ENCODE measurements around the gene PPP1R8. TPM values are rescaled to one million over a fixed set of nuclear protein-coding genes. Genes with fewer than 3 reads are reported as not detected.

The PPP1R8 gene
- total RNA-seq, 1 donor from 2014 or later: 35.3 TPM

DNA sequence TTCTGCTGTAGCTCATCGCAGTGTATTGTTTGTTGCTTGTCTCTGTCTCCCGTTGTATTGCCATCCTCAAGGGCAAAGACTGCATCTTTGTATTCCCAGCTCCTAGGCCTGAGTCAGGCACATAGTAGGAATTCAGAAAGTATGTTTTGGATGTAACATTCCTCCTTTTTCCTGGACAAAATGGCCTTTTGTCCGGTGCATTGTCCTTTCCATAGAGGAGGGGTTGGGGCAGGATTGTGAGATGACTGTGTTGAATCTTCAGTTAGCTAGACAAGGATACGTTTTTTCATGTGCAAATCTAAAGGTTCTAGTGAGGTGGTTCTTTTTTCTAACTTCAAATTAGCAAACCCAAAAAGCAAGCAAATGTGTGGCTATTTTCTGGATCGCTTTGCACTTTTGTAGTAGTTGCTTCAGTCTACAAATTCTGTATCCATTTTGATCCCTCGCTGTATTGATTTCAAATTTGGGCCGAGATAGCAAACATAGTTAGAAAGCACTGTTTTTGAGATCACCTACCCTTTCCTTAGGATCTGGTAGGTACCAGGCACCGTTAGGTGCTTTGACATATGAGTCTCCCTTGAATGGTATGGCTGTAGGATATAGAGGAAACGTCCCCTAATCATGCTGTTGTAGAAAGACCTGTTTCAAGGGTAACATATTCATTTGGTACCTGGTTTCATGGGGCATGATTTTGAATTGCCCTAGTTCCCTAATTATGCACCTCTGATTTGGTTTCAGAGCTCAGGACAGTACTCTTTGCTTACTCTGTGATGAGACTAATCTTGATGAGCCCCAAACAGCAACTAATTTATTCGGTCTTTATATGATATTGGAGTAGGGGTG, 1.2 kb downstream of the PPP1R8 start:
- DNase-seq (ENCODE audit: low spot score): no peak

DNA sequence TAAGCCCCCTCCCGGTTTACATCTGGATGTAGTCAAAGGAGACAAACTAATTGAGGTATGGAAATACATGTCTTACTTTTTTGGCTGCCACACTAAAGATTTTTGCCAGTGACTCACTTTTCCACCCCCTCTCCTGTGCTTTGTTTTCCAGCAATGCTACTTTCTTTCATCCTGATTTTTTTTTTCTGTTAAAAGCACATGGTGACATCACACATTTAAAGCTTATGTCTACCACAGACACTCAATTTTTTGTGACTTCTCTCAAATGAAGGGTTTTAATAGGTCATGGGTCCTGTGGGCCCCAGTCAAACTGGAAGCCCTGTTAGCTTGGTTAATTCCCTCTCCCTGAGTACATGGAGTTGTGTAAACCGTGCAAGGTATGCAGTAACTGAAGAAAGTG, 2.2 kb downstream of the PPP1R8 start:
- no peak for DNase-seq (ENCODE audit: low spot score)

DNA sequence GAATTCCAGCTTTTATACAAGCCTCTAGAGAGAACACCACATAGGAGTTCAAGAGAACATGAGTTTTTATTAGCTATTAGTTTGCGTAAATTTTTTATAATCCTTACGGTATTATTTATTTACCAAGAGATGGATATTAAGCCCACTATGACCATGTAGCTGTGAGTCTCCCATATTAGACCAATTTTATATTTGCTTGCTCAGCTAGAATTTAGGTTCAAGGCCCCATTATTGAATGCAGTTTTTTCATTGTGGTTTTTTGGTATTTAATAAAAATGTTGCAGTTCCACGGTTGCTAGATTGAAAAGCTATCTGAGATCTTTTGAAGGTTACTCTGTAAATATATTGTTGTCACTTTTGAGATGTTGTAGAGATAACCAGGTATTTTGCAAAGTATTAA, 2.9 kb downstream of the PPP1R8 start:
- no peak for DNase-seq (ENCODE audit: low spot score)

DNA sequence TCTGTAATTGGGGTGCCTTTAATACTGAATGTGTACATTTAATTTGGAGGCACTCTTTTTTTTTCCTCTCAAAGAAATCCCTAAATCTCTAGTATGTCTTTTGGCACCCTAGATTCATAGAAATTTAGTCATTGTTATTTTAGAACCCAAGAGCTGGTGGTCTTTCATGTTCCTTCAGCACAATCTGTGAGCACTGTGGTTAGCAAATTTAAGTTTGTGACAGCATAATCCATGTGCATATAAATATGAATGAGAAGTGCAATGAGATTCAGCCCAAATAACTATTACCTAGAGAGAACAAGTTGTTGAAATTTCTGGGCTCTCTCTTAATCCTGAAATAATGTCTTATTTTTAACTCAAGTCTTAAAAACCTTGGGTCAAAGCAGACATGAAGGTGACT, 4.5 kb downstream of the PPP1R8 start:
- no peak for DNase-seq (ENCODE audit: low spot score)

DNA sequence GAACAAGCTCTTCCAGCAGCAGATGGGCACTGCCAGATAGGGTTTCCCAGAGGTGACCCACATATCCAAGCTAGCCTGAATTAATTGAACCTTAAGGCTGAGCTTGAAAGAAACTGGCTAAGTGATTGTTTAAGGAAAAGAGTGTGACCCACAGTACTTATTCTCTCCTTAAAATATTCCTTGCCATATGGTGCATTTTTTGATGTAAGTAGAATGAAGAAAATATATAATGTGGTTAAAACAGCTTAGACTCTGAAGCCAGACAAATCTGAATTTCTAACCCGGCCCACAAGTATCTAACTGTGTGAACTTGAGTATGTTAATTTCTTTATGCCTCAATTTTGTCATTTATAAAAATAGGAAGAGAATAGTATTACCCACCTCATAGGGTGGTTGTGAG, 4.9 kb downstream of the PPP1R8 start:
- no peak for DNase-seq (ENCODE audit: low spot score)

DNA sequence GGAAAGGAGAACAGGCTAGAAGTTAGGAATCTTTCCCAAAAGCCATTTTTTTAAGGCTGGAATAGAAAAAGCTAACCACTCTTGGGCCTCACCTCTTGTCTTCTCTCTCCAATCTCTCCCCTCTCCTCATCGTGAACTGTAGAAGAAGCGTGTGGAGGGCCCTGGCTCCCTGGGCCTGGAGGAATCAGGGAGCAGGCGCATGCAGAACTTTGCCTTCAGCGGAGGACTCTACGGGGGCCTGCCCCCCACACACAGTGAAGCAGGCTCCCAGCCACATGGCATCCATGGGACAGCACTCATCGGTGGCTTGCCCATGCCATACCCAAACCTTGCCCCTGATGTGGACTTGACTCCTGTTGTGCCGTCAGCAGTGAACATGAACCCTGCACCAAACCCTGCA, 19.4 kb downstream of the PPP1R8 start:
- DNase-seq (ENCODE audit: low spot score): peak; percentile 59

DNA sequence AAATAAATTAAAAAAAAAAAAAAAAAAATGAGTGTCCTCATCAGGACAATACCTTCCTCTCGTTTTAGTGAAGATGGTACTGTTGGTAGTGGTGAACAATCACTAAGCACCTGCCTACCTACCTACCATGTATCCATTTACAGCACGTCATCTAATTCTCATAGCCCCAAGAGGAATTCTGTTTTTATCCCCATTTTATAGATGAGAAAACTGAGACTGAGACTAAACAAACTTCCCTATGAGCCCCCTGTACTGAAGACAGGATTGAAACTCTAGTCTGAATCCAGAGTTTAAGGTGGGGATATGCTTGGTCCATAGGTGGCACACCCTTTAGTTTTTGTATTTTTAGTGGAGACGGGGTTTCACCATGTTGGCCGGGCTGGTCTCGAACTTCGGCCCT, 24.5 kb downstream of the PPP1R8 start:
- DNase-seq (ENCODE audit: low spot score): no peak

DNA sequence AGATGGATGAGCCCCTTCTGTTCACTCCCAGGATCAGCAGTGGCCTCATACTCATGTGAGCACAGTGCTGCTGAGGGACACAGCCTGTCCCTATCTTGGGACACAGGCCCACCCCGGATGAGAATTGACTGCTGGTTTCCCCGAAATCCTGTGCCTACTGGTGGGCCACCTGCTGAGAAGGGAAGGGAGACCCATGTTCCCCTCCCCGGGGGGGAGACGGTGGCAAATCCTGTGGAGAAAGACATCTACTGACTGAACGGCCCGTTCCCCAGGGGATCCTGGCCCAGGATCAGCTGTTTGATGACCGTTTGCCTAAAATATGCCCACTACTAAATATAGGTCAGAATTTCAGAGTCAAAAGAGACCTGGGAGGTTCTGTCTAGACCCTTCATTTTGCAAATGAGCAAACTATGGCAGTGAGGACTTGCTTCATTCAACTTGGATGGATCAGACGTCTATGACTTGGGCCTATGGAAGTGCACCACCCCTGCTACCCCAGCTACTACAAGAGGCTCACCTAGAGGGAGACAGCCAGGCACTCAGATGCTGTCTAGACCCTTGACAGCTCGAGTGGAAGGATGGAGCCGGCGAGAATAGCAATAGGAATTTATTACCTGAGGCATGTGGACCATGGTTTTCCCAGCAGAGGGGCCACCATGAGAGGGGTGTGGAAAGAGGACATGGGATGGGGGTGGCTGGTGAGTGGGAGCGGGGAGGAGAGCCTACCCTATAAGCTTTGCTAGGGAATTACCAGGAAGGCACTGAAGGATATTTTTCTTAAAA, 26.2 kb downstream of the PPP1R8 start:
- peak; percentile 78 for DNase-seq (ENCODE audit: low spot score)

DNA sequence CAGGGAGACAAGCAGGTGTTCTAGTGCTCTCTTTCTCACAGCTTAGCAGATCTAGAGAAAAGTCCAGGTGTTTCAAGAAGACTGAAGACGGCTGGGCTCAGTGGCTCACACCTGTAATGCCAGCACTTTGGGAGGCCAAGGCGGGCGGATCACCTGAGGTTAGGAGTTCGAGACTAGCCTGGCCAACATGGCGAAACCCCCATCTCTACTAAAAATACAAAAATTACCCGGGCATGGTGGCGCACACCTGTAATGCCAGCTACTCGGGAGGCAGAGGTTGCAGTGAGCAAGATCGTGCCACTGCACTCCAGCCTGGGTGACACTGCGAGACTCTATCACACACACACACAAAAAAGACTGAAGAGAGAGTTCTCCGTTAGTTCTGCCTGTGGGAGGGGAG, 27.0 kb downstream of the PPP1R8 start:
- DNase-seq (ENCODE audit: low spot score): peak; percentile 57

DNA sequence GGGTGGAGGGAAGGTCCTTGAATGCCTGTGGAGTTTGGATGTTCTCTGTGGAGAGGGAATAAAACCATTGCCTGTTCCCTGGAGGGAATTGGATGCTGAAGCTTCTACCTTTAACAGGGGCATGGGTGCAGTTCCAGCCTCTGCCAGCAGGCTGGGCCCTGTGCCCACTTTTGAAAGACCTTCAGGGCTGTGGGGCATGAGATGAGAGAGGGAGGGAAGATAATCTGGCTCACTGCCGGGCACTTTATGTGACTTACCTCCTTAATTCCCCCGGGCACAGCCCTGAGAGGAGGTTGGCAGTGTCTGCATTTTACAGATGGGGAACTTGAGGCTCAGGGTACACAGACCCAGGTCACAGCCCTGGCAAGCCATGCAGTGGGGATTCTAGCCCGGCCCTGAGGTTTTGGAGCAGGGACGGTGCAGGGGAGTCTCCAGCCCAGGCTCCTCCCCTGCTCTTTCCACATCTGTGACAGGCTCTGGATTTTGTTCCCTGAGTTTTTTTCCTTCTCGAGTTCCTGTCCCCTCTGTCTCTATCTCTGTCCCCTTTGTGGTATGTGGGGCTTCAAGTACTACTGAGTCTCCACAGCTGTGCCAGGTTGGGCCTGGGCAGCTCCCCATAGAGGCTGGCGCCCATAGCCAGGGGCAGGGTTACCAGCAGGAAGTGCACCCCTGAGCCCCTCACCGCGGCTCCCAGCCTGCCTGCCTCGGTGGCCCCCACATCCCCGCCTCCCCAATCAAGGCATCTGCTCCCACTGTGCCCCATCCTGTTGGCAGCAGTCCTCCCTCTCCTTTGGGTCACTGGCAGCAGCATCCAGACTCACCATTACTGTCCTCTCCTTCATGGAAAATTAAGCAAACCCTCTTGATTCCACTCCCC, 27.7 kb downstream of the PPP1R8 start:
- DNase-seq (ENCODE audit: low spot score): peak; percentile 93

DNA sequence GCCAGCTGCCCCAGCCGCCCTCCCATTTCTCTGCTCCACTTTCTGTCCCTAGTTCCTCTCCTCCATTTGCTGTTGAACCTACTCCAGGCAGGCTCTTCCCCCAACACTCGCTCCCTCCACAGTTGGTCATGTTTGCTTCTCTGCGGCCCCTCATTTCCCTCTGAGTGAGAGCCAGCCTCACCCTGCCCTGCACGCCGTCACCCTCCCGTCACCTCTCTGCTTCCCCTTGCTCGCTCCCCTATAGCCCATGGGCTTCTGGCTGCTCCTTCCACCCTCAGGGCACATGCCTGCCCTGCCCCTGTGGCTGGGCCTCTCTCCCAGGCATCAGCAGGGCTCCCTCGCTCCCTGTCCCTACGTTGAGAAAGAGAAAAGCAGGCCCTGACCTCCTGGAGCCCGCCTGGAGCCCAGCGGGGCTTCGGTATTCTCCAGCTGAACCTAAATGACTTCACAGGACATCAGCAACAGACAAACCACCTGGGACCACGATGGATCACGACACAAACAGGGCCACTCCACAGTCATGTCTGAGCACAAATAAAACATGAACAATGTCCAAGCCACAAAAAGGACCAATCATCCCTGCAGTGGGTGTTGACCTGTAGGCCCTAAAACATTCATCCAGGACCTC, 28.5 kb downstream of the PPP1R8 start:
- no peak for DNase-seq (ENCODE audit: low spot score)

DNA sequence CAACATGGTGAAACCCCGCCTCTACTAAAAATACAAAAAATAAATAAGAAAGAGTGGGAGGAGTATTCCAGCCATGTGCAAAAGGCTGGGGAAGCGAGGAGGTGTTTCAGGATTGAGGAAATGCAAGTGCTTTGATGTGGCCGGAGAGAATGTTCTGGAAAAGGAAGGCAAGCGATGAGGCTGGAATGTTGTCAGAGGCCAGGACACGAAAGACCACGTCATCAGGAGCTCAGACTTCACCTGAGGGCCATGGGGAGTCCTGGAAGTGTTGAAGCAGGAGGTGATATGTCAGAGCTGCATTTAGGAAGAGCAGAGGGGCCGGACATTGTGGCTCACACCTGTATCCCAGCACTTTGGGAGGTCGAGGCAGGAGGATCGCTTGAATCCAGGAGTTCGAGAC, 30.9 kb downstream of the PPP1R8 start:
- no peak for DNase-seq (ENCODE audit: low spot score)

DNA sequence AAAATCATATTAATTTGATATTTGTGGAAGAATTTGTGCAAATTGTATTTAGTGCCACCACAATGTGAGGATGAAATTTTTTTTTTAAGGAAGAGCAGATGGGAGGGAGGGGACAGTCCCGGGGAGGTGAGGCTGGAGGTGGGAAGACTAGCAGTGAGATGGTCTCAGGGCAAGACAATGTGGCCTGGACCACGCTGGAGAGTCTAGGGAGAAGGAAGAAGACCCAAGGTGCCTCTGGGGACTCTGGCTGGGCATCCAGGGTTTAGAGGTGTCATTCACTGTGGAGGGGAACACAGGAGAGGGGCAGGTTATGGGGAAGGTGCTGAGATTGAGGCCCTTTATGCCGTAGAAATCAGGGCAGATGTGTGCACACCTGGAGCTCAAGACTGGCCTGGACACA, 31.4 kb downstream of the PPP1R8 start:
- no peak for DNase-seq (ENCODE audit: low spot score)

DNA sequence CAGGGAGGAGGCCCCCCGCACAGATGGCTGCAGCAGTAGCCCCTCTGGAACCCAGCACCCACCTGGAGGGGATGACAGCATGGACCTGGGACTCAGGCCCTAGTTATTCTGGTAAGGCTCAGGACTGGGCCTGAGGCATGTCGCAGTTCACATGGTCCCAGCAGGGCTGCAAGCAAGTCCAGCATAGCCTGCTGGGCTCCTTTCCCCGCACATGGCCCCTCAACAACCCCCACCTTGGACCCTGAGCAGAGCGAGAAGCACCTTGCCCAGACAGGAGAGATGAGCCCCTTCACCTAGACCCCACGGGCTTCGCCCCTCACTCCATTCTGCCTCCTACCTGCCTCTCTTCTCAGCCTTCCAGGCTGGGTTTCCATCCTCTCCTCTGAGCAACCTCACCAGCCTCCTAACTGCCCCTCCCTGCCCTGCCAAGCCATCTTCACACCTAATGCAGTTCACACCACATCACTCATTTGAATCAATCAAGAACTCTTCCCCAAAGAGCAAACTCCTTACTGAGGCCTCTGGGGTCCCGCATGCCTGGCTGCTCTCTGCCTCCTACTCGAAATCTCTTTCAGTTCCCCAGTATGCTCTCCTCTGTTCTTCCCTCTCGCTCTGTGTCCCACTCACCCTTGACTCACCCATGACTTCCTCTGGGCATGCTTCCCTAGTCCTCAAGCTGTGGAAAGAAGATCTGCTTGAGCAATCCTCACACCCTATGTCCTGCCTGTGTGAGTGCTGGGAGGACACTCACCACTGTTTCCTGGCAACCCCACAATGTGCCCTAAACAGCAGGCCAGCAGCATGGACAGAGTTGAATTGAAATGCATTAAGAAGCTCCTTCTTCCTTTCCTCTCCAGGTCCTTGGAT, 32.3 kb downstream of the PPP1R8 start:
- no peak for DNase-seq (ENCODE audit: low spot score)

DNA sequence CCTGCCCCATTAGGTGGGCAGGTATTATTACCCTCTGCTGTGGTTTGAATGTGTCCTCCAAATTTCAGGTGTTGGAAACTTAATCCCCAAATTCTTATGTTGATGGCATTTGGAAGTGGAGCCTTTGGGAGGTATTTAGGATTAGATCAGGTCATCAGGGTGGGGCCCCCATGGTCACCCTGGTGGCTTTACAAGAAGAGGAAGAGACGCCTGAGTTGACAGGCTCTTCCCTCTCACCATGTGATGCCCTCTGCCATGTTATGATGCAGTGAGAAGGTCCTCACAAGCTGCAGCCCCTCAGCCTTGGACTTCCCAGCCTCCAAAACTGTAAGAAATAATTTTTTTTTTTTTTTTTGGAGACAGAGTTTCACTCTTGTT, 32.9 kb downstream of the PPP1R8 start:
- no peak for DNase-seq (ENCODE audit: low spot score)

DNA sequence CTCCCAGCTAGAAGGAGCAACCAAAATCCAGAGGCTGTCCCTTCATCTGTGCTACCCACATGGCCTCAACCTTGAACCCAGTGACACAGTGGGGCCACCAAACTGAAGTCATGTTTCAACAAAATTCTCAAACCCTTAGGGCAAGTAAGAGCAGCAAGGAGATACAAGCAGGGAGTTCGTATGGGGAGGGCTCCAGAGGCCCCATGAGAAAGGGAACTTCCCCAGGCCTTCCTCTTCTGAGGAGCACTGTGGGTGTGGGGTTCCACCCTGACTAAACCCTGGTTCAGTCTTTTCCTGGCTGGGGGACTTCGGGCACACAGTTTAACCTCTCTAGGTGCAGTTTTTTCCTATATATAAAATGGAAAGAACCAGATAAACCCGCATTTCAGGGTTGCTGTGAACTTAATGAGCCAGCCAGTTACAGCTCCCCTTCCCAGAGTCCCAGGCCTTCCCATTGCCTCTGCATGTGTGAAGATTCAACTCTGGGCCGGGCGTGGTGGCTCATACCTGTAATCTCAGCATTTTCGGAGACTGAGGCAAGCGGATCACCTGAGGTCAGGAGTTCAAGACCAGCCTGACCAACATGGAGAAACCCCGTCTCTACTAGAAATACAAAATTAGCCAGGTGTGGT, 33.8 kb downstream of the PPP1R8 start:
- DNase-seq (ENCODE audit: low spot score): no peak

DNA sequence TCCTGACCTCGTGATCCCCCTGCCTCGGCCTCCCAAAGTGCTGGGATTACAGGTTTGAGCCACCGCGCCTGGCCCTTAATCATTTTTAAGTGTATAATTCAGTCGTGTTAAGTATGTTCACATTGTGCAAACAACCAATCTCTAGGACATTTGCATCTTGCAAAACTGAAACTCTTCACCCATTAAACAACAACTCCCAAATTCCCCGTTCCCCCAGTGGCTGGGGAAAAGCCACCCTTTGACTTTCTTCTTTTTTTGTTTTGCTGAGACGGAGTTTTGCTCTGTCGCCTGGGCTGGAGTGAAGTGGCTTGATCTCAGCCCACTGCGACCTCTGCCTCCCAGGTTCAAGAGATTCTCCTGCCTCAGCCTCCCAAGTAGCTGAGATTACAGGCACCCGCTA, 35.2 kb downstream of the PPP1R8 start:
- DNase-seq (ENCODE audit: low spot score): no peak

DNA sequence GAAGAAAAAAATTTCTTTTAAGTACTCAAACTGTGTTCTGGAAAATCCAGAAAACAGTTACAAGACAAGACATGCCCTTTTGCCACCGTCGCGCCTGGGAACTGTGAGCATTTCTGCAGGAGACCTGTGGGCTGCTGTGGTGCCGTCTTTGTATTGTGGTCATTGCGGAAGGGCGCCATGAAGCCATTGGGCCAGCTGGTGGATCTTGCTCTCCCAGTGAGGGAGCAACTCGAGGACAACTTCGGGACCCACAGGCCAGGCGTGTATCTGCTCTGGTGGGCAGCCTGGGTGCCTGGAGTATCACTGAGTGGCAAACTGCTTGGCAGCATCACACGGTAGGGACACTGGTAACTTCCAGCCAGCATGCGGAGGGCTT, 38.0 kb downstream of the PPP1R8 start:
- DNase-seq (ENCODE audit: low spot score): no peak

DNA sequence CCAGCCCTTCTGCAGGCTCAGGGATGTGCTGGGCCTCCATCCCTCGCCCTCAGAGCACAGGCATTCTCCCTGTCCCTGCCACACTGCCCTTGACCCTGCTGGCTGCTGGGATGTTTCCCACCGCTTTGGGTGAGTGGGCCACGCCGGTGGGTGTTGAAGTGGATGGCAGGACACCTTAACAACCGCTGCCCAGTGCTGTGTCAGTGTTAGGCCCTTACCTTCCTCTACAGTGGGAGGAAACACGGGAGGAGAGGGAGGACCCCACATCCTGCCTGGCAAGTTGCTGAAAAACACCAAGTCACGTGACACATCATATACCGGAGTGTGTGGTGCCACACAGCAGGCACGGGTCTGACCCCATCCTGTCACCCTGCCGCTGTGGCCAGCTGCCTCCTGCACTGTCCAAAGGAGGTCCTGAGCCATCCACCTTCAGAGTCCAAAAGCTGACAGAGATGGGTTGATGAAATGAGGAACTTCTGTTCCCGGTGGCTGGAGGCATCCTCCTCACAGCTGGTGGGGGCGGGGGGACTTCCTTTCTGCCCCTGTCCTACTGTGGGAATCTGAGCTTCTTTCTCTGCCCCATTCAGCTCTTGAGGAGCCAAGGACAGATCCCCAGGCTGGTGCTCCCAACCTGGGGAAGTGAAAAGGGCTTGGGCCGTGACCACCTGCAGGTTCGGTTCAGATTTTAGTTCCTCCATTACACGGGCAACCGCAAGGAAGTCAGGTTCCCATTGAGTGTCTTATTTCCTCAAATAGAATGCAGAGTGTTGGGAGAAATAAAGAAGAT, 38.5 kb downstream of the PPP1R8 start:
- DNase-seq (ENCODE audit: low spot score): no peak

Measured in mesenteric fat pad (tissue), 1 donor.